Mesendoderm (in vitro differentiated cells): Measurements from ENCODE around the gene TIMM22.

Experiments
- DNase-seq: peaks from one replicate; pipeline ENCODE4 v3.0.0; 2013
- H2AK5ac ChIP-seq: 2 replicates; pipeline ENCODE4 v1.6.1; 2013; ENCODE audit warnings: low read length, inconsistent platforms
- H2BK120ac ChIP-seq: 2 replicates; pipeline ENCODE4 v1.6.1; 2013; ENCODE audit warnings: low read depth, mild to moderate bottlenecking, low read length, moderate library complexity, mixed read lengths
- H2BK15ac ChIP-seq: replicated peaks from 2 replicates; pipeline ENCODE4 v1.6.1; 2013; ENCODE audit warnings: low read depth, mild to moderate bottlenecking, moderate library complexity
- H2BK5ac ChIP-seq: 2 replicates; pipeline ENCODE4 v1.6.1; 2013; ENCODE audit warnings: low read length, inconsistent platforms
- H3K18ac ChIP-seq: 2 replicates; pipeline ENCODE4 v1.6.1; 2013; ENCODE audit warnings: mild to moderate bottlenecking, low read length, mixed read lengths
- H3K23ac ChIP-seq: one replicate; pipeline ENCODE4 v1.6.1; 2013; ENCODE audit warnings: low read length
- H3K27ac ChIP-seq: 2 replicates; pipeline ENCODE4 v1.5.1; 2013; ENCODE audit warnings: low read depth, mild to moderate bottlenecking, inconsistent platforms, low read length, moderate library complexity
- H3K27me3 ChIP-seq: 2 replicates; pipeline ENCODE4 v1.6.1; 2013; ENCODE audit warnings: low read length, control low read depth, mild to moderate bottlenecking, inconsistent platforms; ENCODE audit not compliant: insufficient read depth, poor library complexity
- H3K36me3 ChIP-seq: 2 replicates; pipeline ENCODE4 v1.6.1; 2013; ENCODE audit warnings: low read length, inconsistent platforms; ENCODE audit not compliant: control insufficient read depth, insufficient read depth
- H3K4ac ChIP-seq: one replicate; pipeline ENCODE4 v1.6.1; 2013; ENCODE audit warnings: low read depth, mild to moderate bottlenecking, low read length, moderate library complexity
- H3K4me1 ChIP-seq: 2 replicates; pipeline ENCODE4 v1.6.1; 2013; ENCODE audit warnings: low read depth, low read length, inconsistent platforms; ENCODE audit not compliant: control insufficient read depth
- H3K4me2 ChIP-seq: 2 replicates; pipeline ENCODE4 v1.6.1; 2013; ENCODE audit warnings: low read length
- H3K4me3 ChIP-seq: 2 replicates; pipeline ENCODE4 v1.5.1; 2013; ENCODE audit warnings: mild to moderate bottlenecking, low read length
- H3K56ac ChIP-seq: one replicate; pipeline ENCODE4 v1.6.1; 2013; ENCODE audit warnings: low read length
- H3K79me1 ChIP-seq: 2 replicates; pipeline ENCODE4 v1.6.1; 2013; ENCODE audit warnings: low read length, inconsistent platforms
- H3K79me2 ChIP-seq: 2 replicates; pipeline ENCODE4 v1.6.1; 2013; ENCODE audit warnings: mild to moderate bottlenecking, low read length; ENCODE audit not compliant: control insufficient read depth, insufficient read depth
- H3K9ac ChIP-seq: 2 replicates; pipeline ENCODE4 v1.6.1; 2013; ENCODE audit warnings: low read length, inconsistent platforms
- H4K5ac ChIP-seq: one replicate; pipeline ENCODE4 v1.6.1; 2013; ENCODE audit warnings: low read length
- H4K8ac ChIP-seq: one replicate; pipeline ENCODE4 v1.6.1; 2013; ENCODE audit warnings: low read depth, mild to moderate bottlenecking, control low read depth, low read length, moderate library complexity
- whole genome bisulfite sequencing: extraction: QIAGEN DNeasy Blood & Tissue Kit; methylation state at CpG from one replicate; pipeline ENCODE4 v1.1.7; 2013; ENCODE audit warnings: low lambda C conversion rate, missing lambda C conversion rate; ENCODE audit not compliant: insufficient coverage; ENCODE audit errors: extremely low coverage; 5-methylcytosine and 5-hydroxymethylcytosine counted together

TIMM22 gene

GRCh38 chr17:1036845-1037237 is 39.9 kb downstream of the TIMM22 start:
- Histone ChIP-seq H3K36me3 (no peaks in the 10 kb centered on the region), H3K23ac (no peak overlapping the region), H3K4me2 (no peak overlapping the region), H3K56ac (no peak overlapping the region), H3K4ac (no peak overlapping the region), H4K5ac (no peak overlapping the region), H3K4me1 (peaks cover 3% of the 10 kb centered on the region), H3K4me3 (no peak overlapping the region), H3K18ac (no peak overlapping the region), H3K27ac (no peak overlapping the region), H3K9ac (no peak overlapping the region), H2AK5ac (no peak overlapping the region), H2BK5ac (no peak overlapping the region), H2BK15ac (no peak overlapping the region), H3K79me2 (no peaks in the 10 kb centered on the region), H4K8ac (no peak overlapping the region), H2BK120ac (no peak overlapping the region), H3K27me3 (no peaks in the 10 kb centered on the region), H3K79me1 (no peaks in the 10 kb centered on the region)
- no peak for DNase-seq
- WGBS: no CpG with 5 or more reads among the region's 2 CpGs

GRCh38 chr17:1037238-1037879 is 40.4 kb downstream of the TIMM22 start:
- WGBS: no CpG with 5 or more reads among the region's 19 CpGs
- no peaks in the 10 kb centered on the region for H3K36me3 ChIP-seq
- H3K79me2 ChIP-seq: no peaks in the 10 kb centered on the region
- H3K56ac ChIP-seq: no peak overlapping the region
- no peak overlapping the region for H3K4ac ChIP-seq
- peaks cover 3% of the 10 kb centered on the region for H3K4me1 ChIP-seq
- H2BK5ac ChIP-seq: no peak overlapping the region
- no peak overlapping the region for H4K8ac ChIP-seq
- H3K23ac ChIP-seq: no peak overlapping the region
- no peak overlapping the region for H4K5ac ChIP-seq
- no peaks in the 10 kb centered on the region for H3K27me3 ChIP-seq
- H3K18ac ChIP-seq: no peak overlapping the region
- no peak overlapping the region for H3K27ac ChIP-seq
- no peaks in the 10 kb centered on the region for H3K79me1 ChIP-seq
- no peak overlapping the region for H3K4me3 ChIP-seq
- no peak overlapping the region for H3K9ac ChIP-seq
- no peak overlapping the region for H2BK15ac ChIP-seq
- no peak overlapping the region for H2BK120ac ChIP-seq
- no peak overlapping the region for H2AK5ac ChIP-seq
- no peak overlapping the region for H3K4me2 ChIP-seq
- no peak for DNase-seq

GRCh38 chr17:1038459-1039122 is 41.7 kb downstream of the TIMM22 start:
- H3K4me3 ChIP-seq: no peak overlapping the region
- H3K4ac ChIP-seq: no peak overlapping the region
- H3K9ac ChIP-seq: no peak overlapping the region
- H3K18ac ChIP-seq: no peak overlapping the region
- no peaks in the 10 kb centered on the region for H3K79me2 ChIP-seq
- no peak overlapping the region for H4K5ac ChIP-seq
- H3K36me3 ChIP-seq: no peaks in the 10 kb centered on the region
- H3K4me2 ChIP-seq: no peak overlapping the region
- H2BK120ac ChIP-seq: no peak overlapping the region
- H3K27me3 ChIP-seq: no peaks in the 10 kb centered on the region
- peak; percentile 26 for DNase-seq
- H4K8ac ChIP-seq: no peak overlapping the region
- no peaks in the 10 kb centered on the region for H3K79me1 ChIP-seq
- no CpG with 5 or more reads among the region's 31 CpGs for WGBS
- no peak overlapping the region for H3K27ac ChIP-seq
- no peak overlapping the region for H2BK15ac ChIP-seq
- no peak overlapping the region for H3K23ac ChIP-seq
- H3K4me1 ChIP-seq: peaks cover 3% of the 10 kb centered on the region
- no peak overlapping the region for H3K56ac ChIP-seq
- H2AK5ac ChIP-seq: no peak overlapping the region
- no peak overlapping the region for H2BK5ac ChIP-seq

- Histone ChIP-seq H3K4me3 (no peak overlapping the region), H4K5ac (no peak overlapping the region), H3K36me3 (no peaks in the 10 kb centered on the region), H3K27me3 (no peaks in the 10 kb centered on the region), H3K9ac (no peak overlapping the region), H2BK15ac (no peak overlapping the region), H3K4me1 (peaks cover 3% of the 10 kb centered on the region), H3K23ac (no peak overlapping the region), H3K27ac (no peak overlapping the region), H2BK5ac (no peak overlapping the region), H2AK5ac (no peak overlapping the region), H3K56ac (peak overlapping the region; percentile 65), H3K79me1 (no peaks in the 10 kb centered on the region), H3K4ac (no peak overlapping the region), H3K79me2 (no peaks in the 10 kb centered on the region), H3K18ac (no peak overlapping the region), H4K8ac (no peak overlapping the region), H3K4me2 (no peak overlapping the region), H2BK120ac (no peak overlapping the region)
- no peak for DNase-seq
- WGBS: no CpG with 5 or more reads among the region's 16 CpGs
Observed at GRCh38 chr17:1039123-1039507, 42.2 kb downstream of the TIMM22 start.

- no peaks in the 10 kb centered on the region for H3K79me1 ChIP-seq
- H3K36me3 ChIP-seq: no peaks in the 10 kb centered on the region
- DNase-seq: peak; percentile 47
- no peak overlapping the region for H3K4ac ChIP-seq
- no peak overlapping the region for H3K4me3 ChIP-seq
- H2AK5ac ChIP-seq: no peak overlapping the region
- H3K9ac ChIP-seq: no peak overlapping the region
- no peak overlapping the region for H4K8ac ChIP-seq
- peak overlapping the region; percentile 65 for H3K56ac ChIP-seq
- H3K18ac ChIP-seq: peak overlapping the region; percentile 7
- no peak overlapping the region for H2BK5ac ChIP-seq
- H3K23ac ChIP-seq: no peak overlapping the region
- no peak overlapping the region for H2BK120ac ChIP-seq
- H3K27ac ChIP-seq: no peak overlapping the region
- H3K79me2 ChIP-seq: no peaks in the 10 kb centered on the region
- WGBS: no CpG with 5 or more reads among the region's 30 CpGs
- H3K27me3 ChIP-seq: no peaks in the 10 kb centered on the region
- no peak overlapping the region for H4K5ac ChIP-seq
- peaks cover 3% of the 10 kb centered on the region for H3K4me1 ChIP-seq
- no peak overlapping the region for H3K4me2 ChIP-seq
- no peak overlapping the region for H2BK15ac ChIP-seq
Observed at GRCh38 chr17:1039511-1040215, 42.7 kb downstream of the TIMM22 start.
